ENCODE results near the gene TRIM46.

Gene TRIM46

GRCh38 chr1:155185783-155186066, 12.1 kb downstream of the TRIM46 start:
- H3K9me2 ChIP-seq (replicated peaks; ENCODE audit: insufficient read depth, low read length) = no peaks in the 10 kb centered on the region
- peak overlapping the region; percentile 61; the same call in 1 of the 2 replicates for H3K4me2 ChIP-seq (ENCODE audit: low read depth, low read length)
- DNase-seq = no peak
- H3K9ac ChIP-seq (ENCODE audit: low read length) = no peak overlapping the region
- no peaks in the 10 kb centered on the region for H3F3A ChIP-seq (ENCODE audit: insufficient read depth, low read length)
- no peaks in the 10 kb centered on the region for H3K36me3 ChIP-seq (replicated peaks; ENCODE audit: insufficient read depth, low read length)
- H3K9me3 ChIP-seq (replicated peaks; ENCODE audit: insufficient read depth, low read length) = no peaks in the 10 kb centered on the region
- H3K4me3 ChIP-seq (ENCODE audit: low read length) = no peak overlapping the region
- TF ChIP-seq, protein P1, sequence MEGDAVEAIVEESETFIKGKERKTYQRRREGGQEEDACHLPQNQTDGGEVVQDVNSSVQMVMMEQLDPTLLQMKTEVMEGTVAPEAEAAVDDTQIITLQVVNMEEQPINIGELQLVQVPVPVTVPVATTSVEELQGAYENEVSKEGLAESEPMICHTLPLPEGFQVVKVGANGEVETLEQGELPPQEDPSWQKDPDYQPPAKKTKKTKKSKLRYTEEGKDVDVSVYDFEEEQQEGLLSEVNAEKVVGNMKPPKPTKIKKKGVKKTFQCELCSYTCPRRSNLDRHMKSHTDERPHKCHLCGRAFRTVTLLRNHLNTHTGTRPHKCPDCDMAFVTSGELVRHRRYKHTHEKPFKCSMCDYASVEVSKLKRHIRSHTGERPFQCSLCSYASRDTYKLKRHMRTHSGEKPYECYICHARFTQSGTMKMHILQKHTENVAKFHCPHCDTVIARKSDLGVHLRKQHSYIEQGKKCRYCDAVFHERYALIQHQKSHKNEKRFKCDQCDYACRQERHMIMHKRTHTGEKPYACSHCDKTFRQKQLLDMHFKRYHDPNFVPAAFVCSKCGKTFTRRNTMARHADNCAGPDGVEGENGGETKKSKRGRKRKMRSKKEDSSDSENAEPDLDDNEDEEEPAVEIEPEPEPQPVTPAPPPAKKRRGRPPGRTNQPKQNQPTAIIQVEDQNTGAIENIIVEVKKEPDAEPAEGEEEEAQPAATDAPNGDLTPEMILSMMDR (IDR thresholded peaks at IDR 0.05; ENCODE audit: low read length) = no peak
- no peak for TF ChIP-seq EZH2 (optimal IDR thresholded peaks at IDR 0.05; ENCODE audit: low read depth, low read length)
- no peak for TF ChIP-seq EZH2phosphoT487 (IDR thresholded peaks at IDR 0.05; ENCODE audit: low read length)
- no peaks in the 10 kb centered on the region for H4K20me1 ChIP-seq (ENCODE audit: insufficient read depth, low read length)
- H3K27me3 ChIP-seq (replicated peaks; ENCODE audit: insufficient read depth, low read length) = peaks cover 37% of the 10 kb centered on the region
- H2AFZ ChIP-seq (ENCODE audit: low read length) = peak overlapping the region; percentile 84; the same call in 1 of the 2 replicates
- no peaks in the 10 kb centered on the region for H3K79me2 ChIP-seq (ENCODE audit: low read length)
- H3K4me1 ChIP-seq (ENCODE audit: low read length) = peaks cover 13% of the 10 kb centered on the region
- no peak overlapping the region for H3K27ac ChIP-seq (ENCODE audit: low read length)

GRCh38 chr1:155186067-155186793, 12.6 kb downstream of the TRIM46 start:
- H3K36me3 ChIP-seq (replicated peaks; ENCODE audit: insufficient read depth, low read length) = no peaks in the 10 kb centered on the region
- no peak overlapping the region for H3K4me3 ChIP-seq (ENCODE audit: low read length)
- H3K4me2 ChIP-seq (ENCODE audit: low read depth, low read length) = no peak overlapping the region
- TF ChIP-seq EZH2 (optimal IDR thresholded peaks at IDR 0.05; ENCODE audit: low read depth, low read length) (no peak), EZH2phosphoT487 (IDR thresholded peaks at IDR 0.05; ENCODE audit: low read length) (no peak)
- no peak overlapping the region for H3K27ac ChIP-seq (ENCODE audit: low read length)
- H3K9ac ChIP-seq (ENCODE audit: low read length) = no peak overlapping the region
- H3K9me2 ChIP-seq (replicated peaks; ENCODE audit: insufficient read depth, low read length) = no peaks in the 10 kb centered on the region
- no peaks in the 10 kb centered on the region for H3K79me2 ChIP-seq (ENCODE audit: low read length)
- H3K9me3 ChIP-seq (replicated peaks; ENCODE audit: insufficient read depth, low read length) = no peaks in the 10 kb centered on the region
- no peaks in the 10 kb centered on the region for H3F3A ChIP-seq (ENCODE audit: insufficient read depth, low read length)
- no peak overlapping the region for H2AFZ ChIP-seq (ENCODE audit: low read length)
- H3K4me1 ChIP-seq (ENCODE audit: low read length) = peaks cover 13% of the 10 kb centered on the region
- peaks cover 37% of the 10 kb centered on the region for H3K27me3 ChIP-seq (replicated peaks; ENCODE audit: insufficient read depth, low read length)
- no peaks in the 10 kb centered on the region for H4K20me1 ChIP-seq (ENCODE audit: insufficient read depth, low read length)
- peak; percentile 5 for DNase-seq

DNA sequence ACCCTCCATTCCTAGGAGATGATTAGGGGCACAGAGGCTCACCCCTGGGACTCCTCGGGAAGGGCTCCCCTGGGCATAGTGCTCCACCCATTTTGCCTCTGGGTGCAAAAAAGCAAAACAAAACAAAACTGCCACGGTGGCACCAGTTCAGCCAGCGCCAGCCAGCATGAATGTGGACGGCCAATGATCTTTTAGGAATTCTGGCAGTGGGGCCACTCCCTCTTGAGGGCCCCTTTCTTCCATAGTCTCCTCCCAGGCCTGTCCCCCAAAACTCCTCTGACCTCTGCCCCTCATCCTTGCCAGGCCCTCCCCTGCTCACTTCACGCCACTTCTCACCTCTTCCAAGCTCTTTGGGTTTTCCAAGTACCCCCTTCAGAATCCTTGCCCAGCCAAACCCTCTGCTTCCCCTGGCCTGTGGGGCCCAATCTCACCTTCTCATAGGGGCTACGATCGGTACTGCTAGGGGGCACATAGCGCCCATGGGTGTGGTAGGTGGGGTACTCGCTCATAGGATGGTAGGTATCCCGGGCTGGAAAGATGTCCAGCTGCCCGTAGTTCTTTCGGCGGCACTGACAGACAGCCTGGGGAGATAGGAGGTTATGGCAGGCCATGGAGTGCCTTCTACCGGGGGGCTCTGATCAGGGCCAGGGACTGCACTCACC, 13.3 kb downstream of the TRIM46 start:
- Histone ChIP-seq H3K9me3 (replicated peaks; ENCODE audit: insufficient read depth, low read length) (no peaks in the 10 kb centered on the region), H3K36me3 (replicated peaks; ENCODE audit: insufficient read depth, low read length) (no peaks in the 10 kb centered on the region), H3K9ac (ENCODE audit: low read length) (no peak overlapping the region), H4K20me1 (ENCODE audit: insufficient read depth, low read length) (no peaks in the 10 kb centered on the region), H3K27me3 (replicated peaks; ENCODE audit: insufficient read depth, low read length) (peaks cover 32% of the 10 kb centered on the region; the same call in 1 of the 2 replicates), H3K9me2 (replicated peaks; ENCODE audit: insufficient read depth, low read length) (no peaks in the 10 kb centered on the region), H3K27ac (ENCODE audit: low read length) (no peak overlapping the region), H2AFZ (ENCODE audit: low read length) (no peak overlapping the region), H3K4me1 (ENCODE audit: low read length) (peaks cover 13% of the 10 kb centered on the region), H3F3A (ENCODE audit: insufficient read depth, low read length) (no peaks in the 10 kb centered on the region), H3K4me3 (ENCODE audit: low read length) (no peak overlapping the region), H3K79me2 (ENCODE audit: low read length) (no peaks in the 10 kb centered on the region), H3K4me2 (ENCODE audit: low read depth, low read length) (no peak overlapping the region)
- no peak for DNase-seq
- TF ChIP-seq EZH2phosphoT487 (IDR thresholded peaks at IDR 0.05; ENCODE audit: low read length) = no peak
- TF ChIP-seq EZH2 (optimal IDR thresholded peaks at IDR 0.05; ENCODE audit: low read depth, low read length) = no peak
- TF ChIP-seq, protein P1 (IDR thresholded peaks at IDR 0.05; ENCODE audit: low read length) = no peak

DNA sequence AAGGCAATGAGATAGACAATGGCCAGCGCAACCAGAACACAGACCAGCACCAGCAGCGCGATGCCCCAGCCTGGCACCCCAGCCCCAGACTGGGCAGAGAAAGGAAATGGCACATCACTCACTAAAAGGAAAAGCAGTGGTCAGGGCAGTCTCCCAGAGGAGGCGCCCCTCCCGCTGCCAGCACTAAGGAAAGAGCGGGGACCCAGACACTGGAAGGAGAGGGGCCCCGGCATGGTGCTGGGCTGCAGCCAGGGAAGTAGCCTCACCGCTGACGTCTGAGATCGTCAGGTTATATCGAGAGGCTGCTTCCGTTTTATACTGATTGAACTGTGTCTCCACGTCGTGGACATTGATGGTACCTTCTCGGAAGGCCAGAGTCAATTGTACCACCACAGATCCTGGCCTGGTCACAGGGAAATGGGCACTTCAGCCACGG, 13.8 kb downstream of the TRIM46 start:
- Histone ChIP-seq H3K36me3 (replicated peaks; ENCODE audit: insufficient read depth, low read length) (no peaks in the 10 kb centered on the region), H3K9me3 (replicated peaks; ENCODE audit: insufficient read depth, low read length) (no peaks in the 10 kb centered on the region), H4K20me1 (ENCODE audit: insufficient read depth, low read length) (no peaks in the 10 kb centered on the region), H3K27ac (ENCODE audit: low read length) (no peak overlapping the region), H3K4me1 (ENCODE audit: low read length) (peaks cover 13% of the 10 kb centered on the region), H3K79me2 (ENCODE audit: low read length) (no peaks in the 10 kb centered on the region), H3K4me2 (ENCODE audit: low read depth, low read length) (no peak overlapping the region), H3K4me3 (ENCODE audit: low read length) (no peak overlapping the region), H2AFZ (ENCODE audit: low read length) (no peak overlapping the region), H3K9ac (ENCODE audit: low read length) (no peak overlapping the region), H3K9me2 (replicated peaks; ENCODE audit: insufficient read depth, low read length) (no peaks in the 10 kb centered on the region), H3F3A (ENCODE audit: insufficient read depth, low read length) (no peaks in the 10 kb centered on the region), H3K27me3 (replicated peaks; ENCODE audit: insufficient read depth, low read length) (peaks cover 32% of the 10 kb centered on the region)
- DNase-seq = peak; percentile 5
- TF ChIP-seq, protein P1 (IDR thresholded peaks at IDR 0.05; ENCODE audit: low read length) = no peak
- no peak for TF ChIP-seq EZH2 (optimal IDR thresholded peaks at IDR 0.05; ENCODE audit: low read depth, low read length)
